SJCRH30 (cell line): ENCODE results near the gene C1RL. TPM values are rescaled to one million over a fixed set of nuclear protein-coding genes. Genes with fewer than 3 reads are reported as not detected.

Experiments
- DNase-seq, 2 experiments: peaks; one replicate each; pipeline ENCODE4 v3.0.0-alpha.2; 2015 to 2020
- H3K27ac ChIP-seq: fragments of 250-450 bp; sonication (Bioruptor Pico); 2 replicates; pipeline ENCODE4 v1.5.1; 2020; ENCODE audit warnings: mild to moderate bottlenecking, moderate library complexity
- H3K27me3 ChIP-seq: fragments of 250-450 bp; sonication (Bioruptor Pico); 2 replicates; pipeline ENCODE4 v1.5.1; 2020; ENCODE audit warnings: mild to moderate bottlenecking, moderate library complexity
- H3K36me3 ChIP-seq: fragments of 250-450 bp; sonication (Bioruptor Pico); 2 replicates; pipeline ENCODE4 v1.5.1; 2020; ENCODE audit warnings: mild to moderate bottlenecking, moderate library complexity
- H3K4me1 ChIP-seq: fragments of 250-450 bp; sonication (Bioruptor Pico); 2 replicates; pipeline ENCODE4 v1.5.1; 2020; ENCODE audit warnings: mild to moderate bottlenecking, moderate library complexity
- H3K4me3 ChIP-seq: fragments of 250-450 bp; sonication (Bioruptor Pico); 2 replicates; pipeline ENCODE4 v1.5.1; 2020; ENCODE audit warnings: mild to moderate bottlenecking, moderate library complexity
- H3K9me3 ChIP-seq: fragments of 250-450 bp; sonication (Bioruptor Pico); replicated peaks from 2 replicates; pipeline ENCODE4 v1.5.1; 2020; ENCODE audit warnings: mild to moderate bottlenecking, moderate library complexity
- total RNA-seq: library from RNA; depleted of rRNA; stranded (reverse); fragments of >200 nt; shearing (Covaris generic); gene quantifications from 2 replicates; pipeline ENCODE4 v1.2.3, GENCODE V29; 2014; rRNA removed

Gene C1RL
- 4.0 and 4.7 TPM in 2 replicates for total RNA-seq

- Histone ChIP-seq H3K27me3 (no peaks in the 10 kb centered on the region), H3K4me1 (no peaks in the 10 kb centered on the region), H3K36me3 (no peaks in the 10 kb centered on the region), H3K9me3 (no peaks in the 10 kb centered on the region), H3K27ac (peak within 1 kb of the TSS; percentile 54), H3K4me3 (peak within 1 kb of the TSS; percentile 67)
- DNase-seq, result peak; percentile 78 to 87
Measured at GRCh38 chr12:7108796-7109571, at the start of gene C1RL. Gene C1RL, minus strand, starts transcription at chr12:7109214. Its CDS starts 34 bp downstream, at chr12:7109180.

- H3K36me3 ChIP-seq, result no peaks in the 10 kb centered on the region
- H3K27me3 ChIP-seq, result peaks cover 6% of the 10 kb centered on the region; the same call in 1 of the 2 replicates
- no peak overlapping the region for H3K27ac ChIP-seq
- no peaks in the 10 kb centered on the region for H3K4me1 ChIP-seq
- no peak for DNase-seq
- H3K4me3 ChIP-seq, result no peak overlapping the region
- no peaks in the 10 kb centered on the region for H3K9me3 ChIP-seq
Measured at GRCh38 chr12:7157391-7157790, 48.4 kb upstream of the C1RL start.

GRCh38 chr12:7156259-7157197, 47.5 kb upstream of the C1RL start:
- Histone ChIP-seq H3K27me3 (no peaks in the 10 kb centered on the region), H3K4me1 (no peaks in the 10 kb centered on the region), H3K27ac (no peak overlapping the region), H3K9me3 (no peaks in the 10 kb centered on the region), H3K36me3 (no peaks in the 10 kb centered on the region), H3K4me3 (no peak overlapping the region)
- DNase-seq, result no peak

- Histone ChIP-seq H3K9me3 (no peaks in the 10 kb centered on the region), H3K4me1 (no peaks in the 10 kb centered on the region), H3K27ac (no peak overlapping the region), H3K36me3 (no peaks in the 10 kb centered on the region), H3K4me3 (no peak overlapping the region), H3K27me3 (no peaks in the 10 kb centered on the region)
- no peak for DNase-seq
Measured at GRCh38 chr12:7155471-7156034, 46.5 kb upstream of the C1RL start.

- Histone ChIP-seq H3K27ac (no peak overlapping the region), H3K4me3 (no peak overlapping the region), H3K9me3 (no peaks in the 10 kb centered on the region), H3K27me3 (no peaks in the 10 kb centered on the region), H3K36me3 (no peaks in the 10 kb centered on the region), H3K4me1 (no peaks in the 10 kb centered on the region)
- no peak for DNase-seq
Measured at GRCh38 chr12:7154901-7155470, 46.0 kb upstream of the C1RL start.

GRCh38 chr12:7154042-7154441, 45.0 kb upstream of the C1RL start:
- H3K27me3 ChIP-seq, result no peaks in the 10 kb centered on the region
- H3K4me3 ChIP-seq, result no peak overlapping the region
- H3K9me3 ChIP-seq, result no peaks in the 10 kb centered on the region
- no peak for DNase-seq
- H3K4me1 ChIP-seq, result no peaks in the 10 kb centered on the region
- no peak overlapping the region for H3K27ac ChIP-seq
- H3K36me3 ChIP-seq, result no peaks in the 10 kb centered on the region

- Histone ChIP-seq H3K27me3 (no peaks in the 10 kb centered on the region), H3K4me1 (no peaks in the 10 kb centered on the region), H3K36me3 (no peaks in the 10 kb centered on the region), H3K9me3 (no peaks in the 10 kb centered on the region), H3K27ac (no peak overlapping the region), H3K4me3 (no peak overlapping the region)
- no peak for DNase-seq
Measured at GRCh38 chr12:7152818-7153217, 43.8 kb upstream of the C1RL start.

- no peak overlapping the region for H3K4me3 ChIP-seq
Measured at GRCh38 chr12:7151532-7151931, 42.5 kb upstream of the C1RL start.

GRCh38 chr12:7150841-7151240, 41.8 kb upstream of the C1RL start:
- Histone ChIP-seq H3K9me3 (no peaks in the 10 kb centered on the region), H3K4me1 (no peaks in the 10 kb centered on the region), H3K4me3 (no peak overlapping the region), H3K27me3 (no peaks in the 10 kb centered on the region), H3K27ac (no peak overlapping the region), H3K36me3 (no peaks in the 10 kb centered on the region)
- DNase-seq, result no peak

More at GRCh38 chr12:7151532-7151931, 42.5 kb upstream of the C1RL start:
- H3K9me3 ChIP-seq, result no peaks in the 10 kb centered on the region
- no peaks in the 10 kb centered on the region for H3K27me3 ChIP-seq
- no peak overlapping the region for H3K27ac ChIP-seq
- no peaks in the 10 kb centered on the region for H3K36me3 ChIP-seq
- DNase-seq, result no peak
- H3K4me1 ChIP-seq, result no peaks in the 10 kb centered on the region

- no peaks in the 10 kb centered on the region for H3K27me3 ChIP-seq
- no peak overlapping the region for H3K4me3 ChIP-seq
- no peaks in the 10 kb centered on the region for H3K4me1 ChIP-seq
- H3K36me3 ChIP-seq, result no peaks in the 10 kb centered on the region
- no peaks in the 10 kb centered on the region for H3K9me3 ChIP-seq
- no peak overlapping the region for H3K27ac ChIP-seq
- no peak for DNase-seq
Measured at GRCh38 chr12:7150356-7150755, 41.3 kb upstream of the C1RL start.

GRCh38 chr12:7146906-7147305, 37.9 kb upstream of the C1RL start:
- H3K4me1 ChIP-seq, result no peaks in the 10 kb centered on the region
- no peaks in the 10 kb centered on the region for H3K27me3 ChIP-seq
- H3K36me3 ChIP-seq, result no peaks in the 10 kb centered on the region
- DNase-seq, result no peak
- H3K27ac ChIP-seq, result no peak overlapping the region
- no peaks in the 10 kb centered on the region for H3K9me3 ChIP-seq
- H3K4me3 ChIP-seq, result no peak overlapping the region

- no peak for DNase-seq
- H3K36me3 ChIP-seq, result no peaks in the 10 kb centered on the region
Measured at GRCh38 chr12:7146228-7146627, 37.2 kb upstream of the C1RL start.

GRCh38 chr12:7145671-7146070, 36.7 kb upstream of the C1RL start:
- Histone ChIP-seq H3K36me3 (no peaks in the 10 kb centered on the region), H3K27ac (no peak overlapping the region), H3K27me3 (no peaks in the 10 kb centered on the region), H3K4me3 (no peak overlapping the region), H3K4me1 (peaks cover 10% of the 10 kb centered on the region), H3K9me3 (no peaks in the 10 kb centered on the region)
- no peak for DNase-seq

More at GRCh38 chr12:7146228-7146627, 37.2 kb upstream of the C1RL start:
- Histone ChIP-seq H3K27me3 (no peaks in the 10 kb centered on the region), H3K9me3 (no peaks in the 10 kb centered on the region), H3K4me3 (no peak overlapping the region), H3K4me1 (peaks cover 6% of the 10 kb centered on the region), H3K27ac (no peak overlapping the region)

- peak in 1 of 2 experiments; percentile 61 for DNase-seq
- H3K36me3 ChIP-seq, result no peaks in the 10 kb centered on the region
- H3K4me3 ChIP-seq, result no peak overlapping the region
- H3K4me1 ChIP-seq, result peaks cover 10% of the 10 kb centered on the region
- H3K27ac ChIP-seq, result no peak overlapping the region
- H3K27me3 ChIP-seq, result no peaks in the 10 kb centered on the region
- H3K9me3 ChIP-seq, result no peaks in the 10 kb centered on the region
Measured at GRCh38 chr12:7144414-7145120, 35.6 kb upstream of the C1RL start.
